ENCODE measurements around the gene CDC45. TPM values are rescaled to one million over a fixed set of nuclear protein-coding genes. Genes with fewer than 3 reads are reported as not detected.

The CDC45 gene
- total and polyA plus RNA-seq, 2 of the 13 experiments (the other 11 are each of a cell fraction or from before 2014, with no cell fraction given) = 14.4 to 36.3 TPM

DNA sequence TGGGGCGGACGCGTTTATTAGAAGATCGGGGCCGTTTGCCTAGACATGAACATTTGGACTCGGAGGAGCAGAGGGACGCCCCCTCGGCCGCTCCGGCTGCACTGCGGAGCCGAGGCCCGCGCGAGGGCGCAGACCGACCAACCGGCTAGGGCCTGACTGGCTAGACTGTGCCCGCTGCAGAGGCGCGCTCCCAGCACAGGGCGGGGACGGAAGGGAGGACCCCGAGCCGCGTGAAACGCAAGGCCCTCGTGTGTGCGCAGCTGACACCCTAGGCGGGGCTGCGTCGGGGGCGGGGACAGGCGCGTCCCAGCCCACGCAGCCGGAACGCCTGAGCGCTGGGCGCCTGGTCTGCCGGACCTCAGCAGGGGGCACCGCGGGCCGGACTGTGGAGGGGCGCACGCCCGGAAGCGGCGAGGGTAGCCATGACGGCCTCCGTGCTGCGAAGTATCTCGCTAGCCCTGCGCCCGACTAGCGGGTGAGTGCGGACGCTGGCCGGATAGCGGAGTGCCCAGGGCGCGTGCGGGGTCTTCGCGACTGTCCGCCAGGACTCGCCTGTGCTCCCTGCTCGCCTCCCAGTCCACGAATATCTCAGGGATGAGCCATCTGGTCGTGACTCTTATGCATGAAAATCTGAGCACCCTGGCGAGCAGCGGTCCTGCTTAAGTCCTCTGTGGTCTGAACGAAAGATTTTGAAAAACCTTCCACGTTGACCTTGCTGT, 47.4 kb upstream of the CDC45 start, which contains the start of gene MRPL40 (continued):
- peak; percentile 81 for TF ChIP-seq ZBTB40 (IDR thresholded peaks at IDR 0.05)
- TF ChIP-seq ZBTB40 (CRISPR knock-in tag; IDR thresholded peaks at IDR 0.05) = peak; percentile 89
- no peak for TF ChIP-seq ZNF20 (CRISPR knock-in tag; IDR thresholded peaks at IDR 0.05)
- TF ChIP-seq ZNF557 (CRISPR knock-in tag; IDR thresholded peaks at IDR 0.05) = peak; percentile 70; the same call in 1 of the 2 replicates
- TF ChIP-seq ZNF749 (CRISPR knock-in tag; IDR thresholded peaks at IDR 0.05; ENCODE audit: borderline replicate concordance) = no peak; the same call in 1 of the 2 replicates
- peak; percentile 96 for TF ChIP-seq ASH2L (IDR thresholded peaks at IDR 0.05; ENCODE audit: insufficient read length, low read depth, low read length)
- peak; percentile 96 for TF ChIP-seq ZBTB7B (CRISPR knock-in tag; IDR thresholded peaks at IDR 0.05)
- TF ChIP-seq, protein P1, sequence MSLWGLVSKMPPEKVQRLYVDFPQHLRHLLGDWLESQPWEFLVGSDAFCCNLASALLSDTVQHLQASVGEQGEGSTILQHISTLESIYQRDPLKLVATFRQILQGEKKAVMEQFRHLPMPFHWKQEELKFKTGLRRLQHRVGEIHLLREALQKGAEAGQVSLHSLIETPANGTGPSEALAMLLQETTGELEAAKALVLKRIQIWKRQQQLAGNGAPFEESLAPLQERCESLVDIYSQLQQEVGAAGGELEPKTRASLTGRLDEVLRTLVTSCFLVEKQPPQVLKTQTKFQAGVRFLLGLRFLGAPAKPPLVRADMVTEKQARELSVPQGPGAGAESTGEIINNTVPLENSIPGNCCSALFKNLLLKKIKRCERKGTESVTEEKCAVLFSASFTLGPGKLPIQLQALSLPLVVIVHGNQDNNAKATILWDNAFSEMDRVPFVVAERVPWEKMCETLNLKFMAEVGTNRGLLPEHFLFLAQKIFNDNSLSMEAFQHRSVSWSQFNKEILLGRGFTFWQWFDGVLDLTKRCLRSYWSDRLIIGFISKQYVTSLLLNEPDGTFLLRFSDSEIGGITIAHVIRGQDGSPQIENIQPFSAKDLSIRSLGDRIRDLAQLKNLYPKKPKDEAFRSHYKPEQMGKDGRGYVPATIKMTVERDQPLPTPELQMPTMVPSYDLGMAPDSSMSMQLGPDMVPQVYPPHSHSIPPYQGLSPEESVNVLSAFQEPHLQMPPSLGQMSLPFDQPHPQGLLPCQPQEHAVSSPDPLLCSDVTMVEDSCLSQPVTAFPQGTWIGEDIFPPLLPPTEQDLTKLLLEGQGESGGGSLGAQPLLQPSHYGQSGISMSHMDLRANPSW (CRISPR knock-in tag; IDR thresholded peaks at IDR 0.05; ENCODE audit: borderline replicate concordance) = no peak; the same call in 1 of the 2 replicates
- 0 out of 2 replicates have a peak, but pooled peaks have one; percentile 17 for TF ChIP-seq GTF3A (CRISPR knock-in tag; conservative IDR thresholded peaks at IDR 0.05)
- peak; percentile 98 for TF ChIP-seq MYC (CRISPR knock-in tag; IDR thresholded peaks at IDR 0.05; ENCODE audit: borderline replicate concordance)
- peak; percentile 71 for TF ChIP-seq RBM22 (optimal IDR thresholded peaks at IDR 0.05; ENCODE audit: low read length)
- no peak for TF ChIP-seq ZNF720 (CRISPR knock-in tag; IDR thresholded peaks at IDR 0.05)
- TF ChIP-seq ZNF432 (CRISPR knock-in tag; IDR thresholded peaks at IDR 0.05; ENCODE audit: borderline replicate concordance) = no peak

Measured in HepG2 (cell line).